SHP77 (cell line): ENCODE results near the gene PIGX.

Experiments used
- DNase-seq, 2 experiments: peaks; one replicate each; lab custom pipeline; 2025; lab: John Stamatoyannopoulos, UW

PIGX gene

DNA sequence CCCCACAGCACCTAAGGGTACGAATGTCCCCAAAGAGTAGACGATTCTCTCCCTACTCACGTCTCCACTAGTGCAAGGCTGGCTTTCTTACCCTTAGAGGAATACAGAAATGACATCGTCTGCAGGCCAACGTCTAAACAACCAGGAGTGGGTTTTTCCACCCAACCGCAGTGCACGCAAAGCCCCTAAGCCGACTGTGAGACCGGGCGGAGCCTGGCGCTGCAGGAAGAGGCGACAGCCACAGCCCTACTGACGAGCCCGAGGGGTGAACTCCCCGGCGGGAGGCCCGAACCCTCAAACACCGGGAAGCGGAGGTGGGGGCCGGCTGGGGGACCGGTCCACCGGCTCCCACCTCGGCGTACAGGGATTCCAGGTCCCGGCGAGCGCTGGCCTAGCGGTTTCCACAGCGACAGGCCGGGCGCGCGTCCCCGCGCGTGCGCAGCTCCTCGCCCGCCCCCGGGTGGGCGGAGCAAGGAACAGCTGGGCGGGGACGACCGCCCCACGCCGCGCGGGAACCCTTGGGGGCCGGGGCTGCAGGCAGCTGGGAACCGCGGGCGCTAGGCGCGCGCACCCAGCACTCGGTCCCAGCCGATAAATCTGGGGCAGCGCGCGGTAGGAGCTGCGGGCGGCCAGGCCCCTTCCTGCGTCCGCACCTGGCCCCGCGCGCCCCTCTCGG, at the start of gene PIGX, which contains the start of gene CEP19:
PIGX (plus strand) TSS at position 540 of the 676 bp plus-strand sequence.
CEP19 (minus strand) TSS at position 413 of the 676 bp plus-strand sequence. CDS start 3,593 bp downstream, outside the sequence.
- peak; percentile 1 to 56 for DNase-seq

DNA sequence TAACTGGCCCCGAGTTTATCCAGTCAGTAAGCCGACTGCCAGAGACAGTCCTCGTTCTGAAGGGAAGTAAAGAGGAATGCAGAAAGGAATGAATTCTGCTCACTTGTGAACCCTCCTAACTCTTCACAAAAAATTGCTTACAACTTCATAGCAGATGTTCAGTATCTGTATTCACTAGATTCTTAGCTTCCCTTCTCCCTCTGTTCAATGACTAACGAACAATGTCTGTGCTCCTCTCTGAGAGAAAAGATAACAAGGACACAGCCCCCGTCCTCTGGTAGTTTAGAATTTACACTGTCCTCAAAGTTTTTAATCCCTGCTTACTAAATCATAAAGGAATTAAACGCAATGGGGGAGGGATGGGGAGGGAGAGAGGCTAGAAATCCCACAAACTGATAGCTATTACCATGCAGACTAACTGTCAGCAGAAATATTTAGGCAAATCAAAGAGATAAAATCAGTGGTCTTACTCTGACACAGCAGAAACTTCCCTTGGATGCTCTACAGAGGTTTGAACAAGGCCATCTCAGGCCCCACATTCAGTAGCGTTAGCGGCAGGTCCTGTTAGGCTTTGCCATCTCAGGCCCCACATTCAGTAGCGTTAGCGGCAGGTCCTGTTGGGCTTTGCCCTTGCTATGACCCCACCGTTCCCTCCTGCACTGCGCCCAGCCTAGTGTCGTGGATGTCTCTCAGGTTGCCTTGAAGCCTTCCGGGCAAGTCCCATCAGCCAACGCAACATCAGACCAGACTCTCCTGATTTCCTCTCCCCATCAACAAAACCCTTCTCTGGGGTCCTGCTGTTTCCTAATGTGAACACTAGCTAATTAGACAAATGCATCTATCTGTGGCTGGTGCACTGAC, 49.2 kb upstream of the PIGX start:
- DNase-seq: no peak

DNA sequence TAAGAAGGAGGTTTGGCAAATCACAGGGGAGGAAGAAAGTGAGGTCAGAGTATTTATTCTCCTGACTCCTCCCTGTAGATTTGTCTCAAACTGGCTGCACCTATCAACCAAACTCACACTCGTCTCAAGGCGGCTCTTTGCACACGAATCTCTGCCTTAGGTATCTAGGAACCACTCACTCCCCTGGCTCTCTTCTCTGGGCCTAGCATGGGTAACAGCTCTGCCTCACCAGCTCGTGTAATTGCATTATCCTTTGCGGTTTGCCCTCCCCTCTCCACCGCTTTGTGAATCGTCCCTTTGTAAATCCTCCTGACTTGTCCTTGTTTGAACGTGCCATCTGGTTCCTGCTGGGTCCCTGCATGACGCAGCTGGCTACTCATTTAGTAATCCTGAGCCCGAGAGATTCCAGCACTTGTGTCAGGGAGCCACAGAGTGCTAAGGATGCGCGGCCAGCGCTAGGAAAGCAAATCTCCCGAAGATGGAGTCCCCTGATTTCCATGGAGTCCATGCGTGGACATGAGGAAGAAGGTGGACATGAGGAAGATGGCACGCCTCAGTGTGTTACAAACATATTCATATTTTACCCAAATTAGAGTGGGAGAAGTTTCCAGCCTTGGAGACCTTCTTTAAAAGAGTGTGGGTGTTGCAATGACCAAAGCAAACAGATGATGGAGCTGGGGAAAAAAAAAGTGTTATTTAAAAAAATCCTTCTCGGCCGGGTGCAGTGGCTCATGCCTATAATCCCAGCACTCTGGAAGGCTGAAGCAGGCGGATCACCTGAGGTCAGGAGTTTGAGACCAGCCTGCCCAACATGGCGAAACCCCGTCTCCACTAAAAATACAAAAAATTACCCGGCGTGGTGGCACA, 45.9 kb upstream of the PIGX start:
- DNase-seq: peak; percentile 76 to 84

DNA sequence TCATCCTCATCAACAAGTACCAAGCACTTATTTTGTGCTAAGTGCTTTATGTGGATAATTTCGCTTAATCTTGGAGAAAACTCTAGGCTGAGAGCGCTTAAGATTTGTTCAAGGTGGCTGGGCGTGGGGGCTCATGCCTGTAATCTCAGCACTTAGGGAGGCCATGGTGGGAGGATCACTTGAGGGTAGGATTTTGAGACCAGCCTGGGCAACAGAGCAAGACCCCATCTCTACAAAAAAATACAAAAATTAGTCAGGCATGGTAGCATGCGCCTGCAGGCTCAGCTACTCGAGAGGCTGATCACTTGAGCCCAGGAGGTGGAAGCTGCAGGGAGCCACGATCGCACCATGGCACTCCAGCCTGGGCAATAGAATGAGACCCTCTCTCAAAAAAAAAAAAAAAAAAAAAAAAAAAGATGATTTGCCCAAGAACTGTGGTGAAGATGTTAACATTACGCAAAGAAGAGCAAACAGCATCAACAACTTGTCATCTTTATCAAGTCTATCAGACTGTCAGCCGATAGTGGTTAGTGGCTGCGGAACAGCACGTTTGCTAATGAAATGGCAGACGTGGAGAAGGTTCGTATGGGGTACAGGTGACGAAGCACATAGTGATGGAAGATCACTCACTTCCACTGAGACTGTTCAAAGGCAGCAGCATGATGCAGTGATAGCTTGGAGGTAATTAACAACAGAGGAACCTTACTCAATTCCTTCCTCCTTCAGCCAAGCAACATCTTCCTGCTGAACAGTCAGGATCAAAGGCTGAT, 44.9 kb upstream of the PIGX start:
- DNase-seq: no peak

DNA sequence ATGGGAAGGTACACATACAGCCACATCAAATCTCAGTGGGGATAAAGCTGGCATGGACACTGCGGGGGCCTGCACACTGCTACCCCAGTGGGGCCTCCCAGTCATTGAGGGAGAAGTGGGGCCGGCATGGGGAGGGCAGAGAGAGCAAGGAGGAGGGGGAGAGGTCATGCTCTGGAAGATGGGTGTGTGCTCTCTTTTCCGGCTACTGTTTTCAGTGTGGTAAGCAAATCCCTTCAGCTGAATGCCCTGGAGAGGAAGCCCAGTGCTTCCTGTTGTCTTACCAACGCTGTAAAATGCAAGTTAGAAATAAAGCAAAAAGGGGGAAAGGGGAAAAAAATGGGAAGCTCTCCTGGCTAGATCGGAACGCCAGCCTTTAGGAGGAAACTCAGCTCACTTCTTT, 41.8 kb upstream of the PIGX start:
- no peak for DNase-seq

DNA sequence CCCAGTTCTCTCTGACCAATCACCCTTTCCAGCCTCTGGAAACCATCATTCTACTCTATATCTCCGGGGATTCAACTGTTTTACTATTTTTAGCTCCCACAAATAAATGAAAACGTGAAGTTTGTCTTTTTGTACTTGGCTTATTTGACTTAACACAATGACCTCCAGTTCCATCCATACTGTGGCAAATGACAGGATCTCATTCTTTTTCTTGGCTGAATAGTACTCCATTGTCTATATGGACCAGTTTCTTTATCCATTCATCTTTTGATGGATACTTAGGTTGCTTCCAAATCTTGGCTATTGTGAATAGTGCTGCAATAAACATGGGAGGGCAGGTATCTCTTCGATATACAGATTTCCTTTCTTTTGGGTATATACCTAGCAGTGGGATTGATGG, 38.5 kb upstream of the PIGX start:
- DNase-seq: no peak

DNA sequence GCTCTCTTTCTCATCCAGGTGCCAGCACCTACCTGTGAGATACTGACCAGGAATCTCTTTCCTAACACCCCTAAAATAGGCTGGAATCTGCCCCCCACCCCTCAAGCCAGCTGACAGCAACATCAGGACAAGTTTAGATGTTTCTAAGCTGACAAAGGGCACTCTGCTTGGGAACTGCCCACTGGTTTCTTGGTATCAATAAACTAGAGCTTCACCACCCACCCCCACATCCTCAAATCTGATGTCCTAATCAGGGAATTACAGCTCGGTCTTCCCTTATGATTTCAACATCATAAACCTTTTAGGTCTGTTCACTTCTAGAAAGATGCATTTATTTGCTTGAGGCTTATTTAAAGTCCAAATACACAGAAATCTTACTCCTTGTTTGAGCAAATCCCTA, 34.8 kb upstream of the PIGX start:
- no peak for DNase-seq

DNA sequence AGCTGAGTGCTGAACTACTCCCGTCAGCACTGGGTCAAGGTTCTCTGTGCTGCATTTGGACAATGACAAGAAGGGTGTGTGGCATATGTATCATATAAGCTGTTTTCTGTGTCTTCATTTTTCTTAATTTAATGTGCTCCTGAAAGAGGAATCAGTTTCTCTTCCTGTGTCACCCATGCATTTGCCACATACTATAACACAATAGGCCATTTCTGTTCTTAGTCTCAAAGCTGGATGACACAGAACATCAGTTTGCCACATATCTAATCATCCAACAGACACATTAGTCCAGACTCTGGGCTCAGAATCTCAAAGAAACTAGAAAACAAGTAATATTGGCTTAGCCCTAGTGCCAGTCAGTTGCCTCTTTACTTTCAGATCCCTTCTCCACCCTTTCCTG, 34.2 kb upstream of the PIGX start:
- no peak for DNase-seq

DNA sequence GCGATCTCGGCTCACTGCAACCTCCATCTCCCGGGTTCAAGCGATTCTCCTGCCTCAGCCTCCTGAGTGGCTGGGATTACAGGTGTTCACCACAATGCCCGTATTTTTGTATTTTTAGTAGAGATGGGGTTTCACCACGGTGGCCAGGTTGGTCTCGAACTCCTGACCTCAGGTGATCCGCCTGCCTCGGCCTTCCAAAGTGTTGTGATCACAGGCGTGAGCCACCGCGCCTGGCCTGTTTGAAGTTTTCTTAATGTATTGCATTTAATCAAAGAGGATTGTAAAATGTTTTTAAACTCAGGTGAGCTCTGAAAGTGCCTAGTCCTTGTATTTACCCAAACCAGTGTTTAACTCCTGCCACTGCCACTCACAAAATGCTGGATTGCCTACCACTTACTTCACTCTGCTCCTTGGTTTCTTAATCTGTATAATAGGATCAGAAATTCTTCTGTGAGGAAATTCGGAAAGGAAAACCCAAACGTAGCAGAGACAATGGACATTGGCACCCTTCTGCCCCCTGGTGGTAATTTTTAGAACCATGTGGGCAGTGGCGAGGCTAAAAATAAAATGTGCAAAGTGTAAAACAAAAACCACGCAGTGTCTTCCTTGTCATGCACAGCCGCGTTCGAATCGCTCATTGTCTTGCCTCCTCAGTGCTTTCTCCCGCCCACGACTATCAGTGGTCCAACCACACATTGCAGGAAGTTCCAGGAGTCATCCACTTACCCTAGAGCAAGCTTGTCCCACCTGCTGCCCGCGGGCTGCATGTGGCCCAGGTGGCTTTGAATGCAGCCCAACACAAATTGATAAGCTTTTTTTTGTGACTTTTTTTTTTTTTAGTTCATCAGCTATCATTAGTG, 27.4 kb upstream of the PIGX start:
- DNase-seq: peak in 1 of 2 experiments; percentile 1

DNA sequence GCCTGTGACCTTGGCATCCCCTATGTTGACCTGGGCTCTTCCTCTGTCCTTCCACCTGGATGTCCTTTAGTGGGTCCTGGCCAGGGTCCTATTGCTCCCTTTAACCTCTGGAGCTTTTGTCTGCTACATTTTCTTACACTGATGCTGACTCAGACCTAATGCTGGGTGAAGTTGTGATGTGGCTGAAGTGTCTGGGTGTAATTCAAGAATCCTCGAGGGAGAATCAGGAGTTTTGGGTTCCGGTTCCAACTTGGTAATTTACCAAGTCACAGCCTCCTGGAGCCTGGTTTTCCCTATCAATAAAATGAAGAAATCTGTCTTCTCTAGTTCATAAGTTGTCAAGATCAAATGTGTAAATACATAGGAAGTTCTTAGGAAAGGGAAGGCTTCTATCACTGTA, 25.7 kb upstream of the PIGX start:
- no peak for DNase-seq

DNA sequence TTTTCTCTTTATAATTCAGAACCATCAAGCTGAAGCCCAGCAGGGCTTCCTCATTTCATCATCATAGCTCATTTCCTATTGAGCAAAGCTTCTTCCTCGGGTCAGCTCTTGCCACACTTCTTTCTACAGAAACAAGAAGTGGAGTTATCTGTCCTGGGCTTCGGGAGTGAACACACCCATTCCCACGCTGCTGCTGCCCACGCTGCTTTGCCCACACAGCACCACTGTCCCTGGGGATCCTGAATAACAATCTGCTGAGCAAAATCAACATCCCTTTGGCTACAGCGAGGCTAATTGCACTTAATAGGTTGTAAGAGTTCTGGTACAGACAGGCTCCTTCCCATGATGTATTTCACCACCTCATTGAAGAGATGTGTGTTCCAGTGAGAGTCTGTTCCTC, 23.8 kb upstream of the PIGX start:
- DNase-seq: no peak

DNA sequence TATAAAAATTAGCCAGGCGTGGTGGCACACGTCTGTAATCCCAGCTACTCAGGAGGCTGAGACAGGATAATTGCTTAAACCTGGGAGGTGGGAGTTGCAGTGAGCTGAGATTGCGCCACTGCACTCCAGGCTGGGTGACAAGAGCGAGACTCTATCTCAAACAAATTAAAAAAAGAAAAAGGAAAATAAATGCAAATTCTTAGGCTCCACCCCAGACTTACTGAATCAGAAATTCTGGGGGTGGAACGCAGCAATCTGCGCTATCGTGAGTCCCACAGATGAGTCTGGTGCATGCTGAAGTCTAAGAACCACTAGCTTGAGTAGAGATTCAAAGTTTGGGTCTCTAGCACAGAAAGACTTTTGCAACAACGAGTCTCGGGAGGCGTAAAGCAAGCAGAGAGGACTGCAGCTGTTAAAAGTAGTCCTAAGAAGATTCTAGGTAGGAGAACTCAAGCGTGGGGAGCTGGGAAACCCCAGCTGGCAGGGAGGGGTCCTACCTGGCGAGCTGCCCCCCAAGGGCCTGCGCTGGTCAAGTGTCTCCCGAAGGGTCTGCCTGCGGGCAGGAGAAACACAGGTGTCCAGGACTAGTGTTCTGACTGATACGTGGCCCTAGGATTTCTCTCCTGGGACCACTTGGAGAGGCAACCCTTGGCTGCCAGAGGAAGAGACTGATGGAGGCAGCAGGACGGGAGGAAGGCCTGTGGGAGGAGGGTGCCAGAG, 22.1 kb upstream of the PIGX start:
- no peak for DNase-seq

DNA sequence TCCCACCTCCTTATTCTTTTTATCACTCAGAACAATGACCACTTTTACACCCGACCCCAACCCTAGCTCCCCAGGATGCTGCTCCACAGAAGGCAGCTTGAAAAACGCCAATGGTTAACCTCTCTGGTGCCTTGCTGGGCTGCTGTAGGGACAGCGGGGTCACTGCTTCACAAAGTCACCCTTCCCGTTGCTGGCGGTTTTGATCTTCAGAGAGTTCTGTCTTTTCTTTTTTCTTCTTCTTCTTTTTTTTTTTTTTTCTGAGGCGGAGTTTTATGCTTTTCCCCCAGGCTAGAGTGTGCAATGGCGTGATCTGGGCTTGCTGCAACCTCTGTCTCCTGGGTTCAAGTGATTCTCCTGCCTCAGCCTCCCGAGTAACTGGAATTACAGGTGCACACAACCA, 20.8 kb upstream of the PIGX start:
- DNase-seq: no peak

DNA sequence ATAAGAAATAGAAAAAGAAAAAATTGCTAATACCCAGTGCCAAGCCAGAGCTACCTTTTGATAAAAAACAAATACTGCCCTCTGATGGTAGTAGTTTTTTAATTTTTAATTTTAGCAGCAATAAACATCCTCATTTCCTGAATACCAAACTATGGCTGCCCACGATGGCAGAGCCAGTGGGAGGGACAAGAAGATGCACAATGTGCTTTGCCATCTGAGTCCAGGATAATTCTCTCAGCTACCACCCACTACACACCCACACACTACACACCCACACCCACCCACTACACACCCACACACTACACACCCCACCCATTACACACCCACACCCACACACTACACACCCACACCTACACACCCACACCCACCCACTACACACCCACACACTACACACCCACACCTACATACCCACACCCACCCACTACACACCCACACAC, 18.0 kb upstream of the PIGX start:
- no peak for DNase-seq

DNA sequence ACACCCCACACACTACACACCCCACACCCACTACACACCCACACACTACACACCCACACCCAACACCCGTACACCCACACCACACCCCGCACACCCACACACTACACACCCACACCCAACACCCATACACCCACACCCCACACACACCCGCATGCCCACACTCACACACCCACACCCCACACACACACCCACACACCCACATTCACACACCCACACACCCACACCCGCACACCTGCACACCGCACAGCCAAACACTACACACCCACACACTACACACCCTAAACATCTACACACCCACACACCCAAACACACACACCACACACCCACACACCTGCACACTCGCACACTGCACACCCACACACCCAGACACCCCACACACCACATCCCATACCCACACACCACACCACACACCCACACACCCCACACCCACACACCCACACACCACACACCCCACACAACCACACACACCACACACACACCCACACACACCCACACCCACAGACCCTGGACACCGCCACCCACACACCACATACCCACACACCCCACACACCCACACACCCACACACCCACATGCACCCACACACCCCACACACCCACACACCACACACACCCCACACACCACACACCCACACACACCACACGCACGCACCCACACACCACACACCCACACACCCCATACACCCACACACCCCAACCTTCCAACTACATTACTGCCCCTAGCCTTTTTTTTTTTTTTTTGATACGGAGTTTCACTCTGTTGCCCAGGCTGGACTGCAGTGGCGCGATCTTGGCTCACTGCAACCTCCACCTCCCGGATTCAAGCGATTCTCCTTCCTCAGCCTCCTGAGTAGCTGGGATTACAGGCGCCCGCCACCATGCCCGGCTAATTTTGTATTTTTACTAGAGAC, 17.0 kb upstream of the PIGX start:
- no peak for DNase-seq

DNA sequence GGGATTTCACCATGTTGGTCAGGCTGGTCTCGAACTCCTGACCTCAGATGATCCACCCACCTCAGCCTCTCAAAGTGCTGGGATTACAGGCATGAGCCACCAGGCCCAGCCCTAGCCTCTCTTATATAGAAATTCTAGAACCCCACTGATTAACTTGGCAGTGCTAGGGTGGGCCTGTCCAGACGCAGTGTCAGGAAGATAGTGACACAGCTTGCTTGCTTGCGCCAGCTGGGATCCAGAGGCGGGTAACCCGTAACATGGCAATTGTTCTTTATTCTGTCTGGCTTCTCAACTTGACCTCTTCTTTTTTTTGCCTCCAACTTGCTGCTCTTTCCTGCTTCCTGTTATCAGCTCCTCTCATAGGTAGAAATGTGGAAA, 16.3 kb upstream of the PIGX start:
- no peak for DNase-seq

DNA sequence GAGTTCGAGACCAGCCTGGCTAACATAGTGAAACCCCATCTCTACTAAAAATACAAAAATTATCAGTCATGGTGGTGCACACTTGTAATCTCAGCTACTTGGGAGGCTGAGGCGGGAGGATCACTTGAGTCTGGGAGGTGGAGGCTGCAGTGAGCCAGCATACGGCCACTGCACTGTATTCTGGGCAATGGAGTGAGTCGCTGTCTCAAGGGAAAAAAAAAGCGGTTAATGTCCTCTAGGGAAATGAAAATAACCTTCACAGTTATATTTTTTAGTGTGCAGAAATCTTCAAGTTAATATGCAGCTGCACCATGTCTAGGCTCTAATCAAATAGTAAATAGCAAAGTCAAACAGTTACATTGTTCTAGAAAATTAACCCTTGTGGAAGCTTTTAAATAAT, 14.9 kb upstream of the PIGX start:
- DNase-seq: no peak

DNA sequence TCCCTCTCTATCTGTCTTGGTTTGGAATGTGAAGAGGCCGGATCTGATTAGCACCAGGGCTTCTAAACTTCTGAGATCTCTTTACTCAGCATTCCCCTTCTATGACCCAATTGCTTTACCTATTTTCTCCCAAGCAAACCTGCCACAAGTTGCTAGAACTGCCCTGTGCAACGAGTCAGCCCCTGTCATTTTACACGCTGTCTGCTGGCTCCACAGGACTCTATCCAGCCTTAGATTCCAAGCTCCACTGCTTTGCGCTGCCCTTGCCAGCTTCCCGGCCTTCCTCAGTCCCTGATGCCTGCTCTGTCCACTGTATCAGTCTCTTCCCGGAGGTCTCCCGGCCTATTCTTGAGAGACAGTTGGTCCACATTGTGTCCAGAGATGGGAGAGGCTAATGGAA, 12.4 kb upstream of the PIGX start:
- DNase-seq: no peak

DNA sequence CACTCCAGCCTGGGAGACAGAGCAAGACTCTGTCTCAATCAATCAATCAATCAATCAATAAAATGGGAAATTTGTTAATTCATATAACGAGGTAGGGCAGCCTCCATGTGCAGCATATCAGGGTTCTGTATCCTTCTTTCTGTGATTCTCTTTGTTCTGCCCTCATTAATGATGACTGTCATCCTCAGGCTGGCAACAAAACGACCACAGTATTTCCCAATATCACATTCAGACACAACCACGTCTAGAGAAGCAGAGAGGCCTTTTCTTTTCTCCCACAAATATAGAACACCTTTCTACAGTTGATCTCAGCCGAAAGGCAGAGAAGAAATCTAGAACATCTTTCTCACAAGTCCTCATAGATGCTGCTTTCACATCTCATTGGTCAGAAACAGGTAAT, 11.4 kb upstream of the PIGX start:
- DNase-seq: no peak
